IMR-90 (cell line): ENCODE results near the gene MADCAM1.

Source experiments
- CTCF ChIP-seq: conservative IDR thresholded peaks from 2 replicates; pipeline ENCODE4 v1.5.1; 2012; ENCODE audit warnings: mild to moderate bottlenecking, low read depth, low read length, improper control_type of control experiment
- POLR2A ChIP-seq: IDR thresholded peaks from 2 replicates; pipeline ENCODE4 v1.6.1; 2012; ENCODE audit warnings: mild to moderate bottlenecking, low read depth, low read length
- USF2 ChIP-seq: fragments of 150-350 bp; IDR thresholded peaks from 2 replicates; pipeline ENCODE4 v1.6.1; 2017; ENCODE audit warnings: mild to moderate bottlenecking, antibody characterized with exemption, low read length, low read depth

DNA sequence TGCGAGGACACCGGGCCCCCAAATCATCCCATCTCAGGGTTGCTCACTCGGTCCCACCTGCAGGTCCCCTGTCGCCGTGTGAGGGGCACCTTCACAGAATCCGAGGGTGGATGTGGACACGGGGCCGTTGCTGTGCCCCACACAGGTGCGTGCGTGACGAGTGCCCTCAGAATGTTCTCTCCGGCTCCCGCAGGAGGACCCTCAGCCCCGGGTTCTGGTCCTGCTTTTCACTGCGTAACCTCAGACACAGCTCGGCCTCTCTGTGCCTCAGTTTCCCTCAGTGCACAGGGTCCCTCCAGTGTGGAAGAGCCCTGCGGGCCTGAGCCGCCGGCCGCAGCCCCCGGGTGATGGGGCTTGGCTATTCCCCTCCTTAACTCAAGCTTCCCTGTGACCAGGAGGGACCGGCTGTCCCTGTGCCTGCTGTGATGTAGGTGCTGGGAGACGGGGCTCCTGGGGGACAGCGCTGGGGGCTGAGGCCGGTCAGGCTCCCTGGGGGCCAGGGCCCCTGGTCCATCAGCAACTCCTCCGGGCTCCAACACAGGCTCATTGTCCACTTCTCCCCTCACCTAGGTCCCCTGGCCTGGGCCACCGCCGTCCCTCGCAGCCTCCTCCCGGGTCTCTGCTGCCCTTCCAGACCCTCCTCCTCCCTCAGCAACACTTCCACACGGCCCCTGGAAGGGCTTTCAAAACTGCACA lies 40.3 kb upstream of the MADCAM1 start:
- TF ChIP-seq CTCF (no peak), USF2 (no peak), POLR2A (no peak)
